ENCODE results near the gene FOLR2.

Gene FOLR2

DNA sequence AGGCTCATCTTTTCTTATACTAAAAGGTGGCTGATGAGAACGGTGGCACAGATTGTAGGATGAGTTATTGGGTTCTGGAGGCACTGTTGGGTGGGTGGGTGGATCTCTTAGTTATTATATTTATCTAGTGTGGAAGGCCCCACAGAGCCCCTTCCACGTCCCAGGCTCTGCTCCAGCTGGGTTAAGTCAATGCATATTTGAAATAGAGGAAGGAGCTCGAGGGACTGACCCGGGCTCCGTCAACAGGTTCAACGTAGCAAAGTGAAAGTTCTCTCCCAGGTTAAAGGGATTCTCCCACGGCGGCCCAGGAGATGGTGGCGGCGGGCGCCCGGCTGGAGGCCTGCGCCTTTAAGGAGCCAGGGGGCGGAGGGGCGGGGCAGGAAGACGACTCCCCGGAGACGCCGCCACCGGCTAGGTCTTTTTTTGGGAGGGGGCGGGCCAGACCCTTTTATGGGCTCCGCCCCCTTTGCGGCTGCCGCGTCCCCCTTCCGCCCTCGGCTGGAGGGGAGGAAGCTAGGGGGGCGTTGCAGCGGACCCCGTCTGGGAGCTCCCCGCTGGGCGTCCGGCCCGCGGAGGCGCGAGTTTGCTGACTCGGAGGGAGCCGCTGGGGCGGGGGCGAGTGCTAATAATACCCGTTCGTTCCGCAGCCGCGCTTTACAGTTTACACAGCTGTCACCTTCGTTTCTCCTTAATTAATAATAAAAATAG, 6.5 kb downstream of the FOLR2 start:
- DNase-seq (ENCODE audit: extremely low spot score): peak; percentile 88
- ChIA-PET POLR2A (interaction anchor here (0.9 to 6.4 kb wide), 7 partner anchors 14 to 240 kb away, joined by 3 to 45 read pairs (median 3); no protein-coding TSS in a partner anchor), CTCF (interaction anchor here (0.6 to 1.9 kb wide), 2 partner anchors 13 to 34 kb away, joined by 4 to 7 read pairs; no protein-coding TSS in a partner anchor)
- TF ChIP-seq, protein P1, sequence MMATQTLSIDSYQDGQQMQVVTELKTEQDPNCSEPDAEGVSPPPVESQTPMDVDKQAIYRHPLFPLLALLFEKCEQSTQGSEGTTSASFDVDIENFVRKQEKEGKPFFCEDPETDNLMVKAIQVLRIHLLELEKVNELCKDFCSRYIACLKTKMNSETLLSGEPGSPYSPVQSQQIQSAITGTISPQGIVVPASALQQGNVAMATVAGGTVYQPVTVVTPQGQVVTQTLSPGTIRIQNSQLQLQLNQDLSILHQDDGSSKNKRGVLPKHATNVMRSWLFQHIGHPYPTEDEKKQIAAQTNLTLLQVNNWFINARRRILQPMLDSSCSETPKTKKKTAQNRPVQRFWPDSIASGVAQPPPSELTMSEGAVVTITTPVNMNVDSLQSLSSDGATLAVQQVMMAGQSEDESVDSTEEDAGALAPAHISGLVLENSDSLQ (IDR thresholded peaks at IDR 0.05): no peak
- TF ChIP-seq FOXK2 (IDR thresholded peaks at IDR 0.05) (no peak), SP1 (IDR thresholded peaks at IDR 0.05) (no peak), FOXM1 (IDR thresholded peaks at IDR 0.05; ENCODE audit: borderline replicate concordance) (no peak; the same call in 1 of the 2 replicates), TARDBP (IDR thresholded peaks at IDR 0.05) (no peak), SUZ12 (IDR thresholded peaks at IDR 0.05) (no peak), FOXA1 (IDR thresholded peaks at IDR 0.05) (no peak), NFRKB (IDR thresholded peaks at IDR 0.05) (no peak), LEF1 (IDR thresholded peaks at IDR 0.05; ENCODE audit: borderline replicate concordance) (no peak), HDGF (IDR thresholded peaks at IDR 0.05; ENCODE audit: borderline replicate concordance) (no peak), ZNF384 (IDR thresholded peaks at IDR 0.05) (no peak), ARNT (IDR thresholded peaks at IDR 0.05) (no peak), L3MBTL2 (conservative IDR thresholded peaks at IDR 0.05) (no peak), BHLHE40 (IDR thresholded peaks at IDR 0.05; ENCODE audit: borderline replicate concordance) (no peak), ELF4 (IDR thresholded peaks at IDR 0.05) (no peak), CTBP1 (IDR thresholded peaks at IDR 0.05; ENCODE audit: borderline replicate concordance) (no peak)

DNA sequence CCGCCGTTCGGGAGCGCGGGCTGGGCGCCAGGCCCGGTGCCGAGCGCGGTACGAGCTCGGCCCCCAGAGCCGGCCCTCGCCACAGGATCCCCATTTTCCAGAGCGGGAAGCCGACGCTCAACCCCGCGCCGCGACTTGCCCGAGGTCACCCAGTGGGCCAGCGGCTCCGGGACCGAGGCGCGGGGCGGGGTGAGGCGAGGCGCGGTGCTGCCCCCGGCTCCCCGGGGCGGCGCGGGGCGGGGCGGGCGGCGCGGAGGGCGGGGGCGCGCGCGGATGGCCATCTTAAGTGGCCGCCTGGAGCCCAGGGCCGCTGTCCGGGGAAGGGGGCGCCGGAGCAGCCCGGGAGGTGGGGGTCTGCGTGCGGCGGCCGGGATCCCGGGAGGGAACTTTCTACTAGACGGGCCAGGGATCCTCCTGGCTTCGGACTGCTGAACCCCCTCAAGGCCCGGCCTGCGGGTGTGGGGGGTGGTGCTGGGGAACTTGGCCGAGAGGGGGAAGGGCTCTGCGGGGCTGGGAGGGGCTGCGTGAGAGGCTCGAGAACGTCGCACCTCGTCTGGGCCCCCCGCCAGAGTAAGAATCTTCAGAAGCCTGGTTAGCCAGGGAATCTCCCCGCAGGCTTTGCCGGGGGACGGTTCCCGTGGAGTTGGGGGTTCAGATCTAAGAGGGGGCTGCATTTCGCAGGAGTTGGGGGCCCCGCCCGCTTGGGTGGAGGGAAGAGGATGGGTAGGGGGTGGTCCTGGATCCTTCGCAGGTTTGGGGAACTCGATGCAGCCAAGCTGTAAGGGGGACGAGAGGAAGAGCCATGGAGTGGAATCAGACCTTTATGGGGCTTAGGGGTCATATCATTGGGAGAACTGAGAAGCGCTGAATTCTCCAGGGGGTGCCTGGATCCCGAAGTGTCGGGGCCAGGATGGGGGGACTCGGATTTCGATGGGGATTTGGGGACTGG, 7.3 kb downstream of the FOLR2 start:
- DNase-seq (ENCODE audit: extremely low spot score): peak; percentile 66
- POLR2A ChIA-PET: interaction anchor here (0.9 to 6.4 kb wide), 7 partner anchors 13 to 241 kb away, joined by 3 to 45 read pairs (median 3); no protein-coding TSS in a partner anchor
- CTCF ChIA-PET: interaction anchor here (0.6 to 1.9 kb wide), 2 partner anchors 12 to 35 kb away, joined by 4 to 7 read pairs; no protein-coding TSS in a partner anchor
- TF ChIP-seq BHLHE40 (IDR thresholded peaks at IDR 0.05; ENCODE audit: borderline replicate concordance) (no peak), NFRKB (IDR thresholded peaks at IDR 0.05) (no peak), L3MBTL2 (conservative IDR thresholded peaks at IDR 0.05) (peak; percentile 40)
- TF ChIP-seq, protein P1 (IDR thresholded peaks at IDR 0.05): peak; percentile 34; the same call in 1 of the 2 replicates

DNA sequence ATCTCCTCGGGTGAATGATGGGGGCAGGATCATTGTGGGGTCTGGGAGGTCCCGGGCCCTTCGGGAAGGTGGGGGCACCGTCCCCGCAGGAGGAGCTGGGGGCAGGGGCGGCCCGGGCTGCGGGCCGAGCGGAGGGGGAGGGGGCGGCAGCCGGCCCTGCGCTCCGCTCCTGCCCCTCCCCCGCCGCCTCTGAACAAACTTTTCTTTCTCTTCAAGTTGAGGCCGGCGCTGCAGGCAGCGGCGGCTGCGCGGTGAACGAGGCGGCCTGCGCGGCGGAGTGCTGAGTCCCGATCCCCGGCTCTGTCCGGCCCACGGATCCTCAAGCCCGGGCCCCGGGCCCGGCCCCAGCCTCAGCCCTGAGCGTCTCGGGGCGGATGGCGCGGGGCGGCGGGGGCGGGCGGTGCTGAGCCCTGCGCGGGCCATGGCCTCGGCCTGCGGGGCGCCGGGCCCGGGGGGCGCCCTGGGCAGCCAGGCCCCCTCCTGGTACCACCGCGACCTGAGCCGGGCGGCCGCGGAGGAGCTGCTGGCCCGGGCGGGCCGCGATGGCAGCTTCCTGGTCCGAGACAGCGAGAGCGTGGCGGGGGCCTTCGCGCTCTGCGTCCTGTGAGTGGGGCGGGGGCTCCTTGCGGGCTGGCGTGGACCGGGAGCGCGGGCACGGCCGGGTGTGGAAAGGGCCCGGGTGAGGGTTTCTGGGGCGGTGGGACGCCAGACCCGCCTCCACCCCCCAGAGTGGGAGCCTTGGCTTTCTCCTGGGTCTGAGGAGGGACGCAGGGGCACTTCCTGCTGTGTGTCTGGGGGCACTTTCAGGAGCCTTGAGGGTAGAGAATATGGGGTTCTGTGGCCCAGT, 8.2 kb downstream of the FOLR2 start, which contains the start of gene INPPL1:
TSS of gene INPPL1 (plus strand) at position 204 of the 847 bp plus-strand sequence. CDS start at position 422, 218 bp downstream.
- peak; percentile 38 for DNase-seq (ENCODE audit: extremely low spot score)
- TF ChIP-seq, protein P1 (IDR thresholded peaks at IDR 0.05): no peak
- TF ChIP-seq FOXK2 (IDR thresholded peaks at IDR 0.05) (no peak), LEF1 (IDR thresholded peaks at IDR 0.05; ENCODE audit: borderline replicate concordance) (no peak; the same call in 1 of the 2 replicates), HDGF (IDR thresholded peaks at IDR 0.05; ENCODE audit: borderline replicate concordance) (no peak), SP1 (IDR thresholded peaks at IDR 0.05) (no peak), FOXA1 (IDR thresholded peaks at IDR 0.05) (no peak), BHLHE40 (IDR thresholded peaks at IDR 0.05; ENCODE audit: borderline replicate concordance) (no peak), ZNF384 (IDR thresholded peaks at IDR 0.05) (no peak), L3MBTL2 (conservative IDR thresholded peaks at IDR 0.05) (no peak), CTBP1 (IDR thresholded peaks at IDR 0.05; ENCODE audit: borderline replicate concordance) (no peak), ARNT (IDR thresholded peaks at IDR 0.05) (no peak), TARDBP (IDR thresholded peaks at IDR 0.05) (no peak), NFRKB (IDR thresholded peaks at IDR 0.05) (no peak), FOXM1 (IDR thresholded peaks at IDR 0.05; ENCODE audit: borderline replicate concordance) (no peak), SUZ12 (IDR thresholded peaks at IDR 0.05) (no peak), ELF4 (IDR thresholded peaks at IDR 0.05) (no peak)
- CTCF ChIA-PET: interaction anchor here (1.6 kb wide), 1 partner anchor 13 kb away, joined by 5 read pairs; no protein-coding TSS in a partner anchor
- POLR2A ChIA-PET: interaction anchor here (0.6 to 6.4 kb wide), 3 partner anchors 12 to 35 kb away, joined by 3 to 45 read pairs (median 11); no protein-coding TSS in a partner anchor

DNA sequence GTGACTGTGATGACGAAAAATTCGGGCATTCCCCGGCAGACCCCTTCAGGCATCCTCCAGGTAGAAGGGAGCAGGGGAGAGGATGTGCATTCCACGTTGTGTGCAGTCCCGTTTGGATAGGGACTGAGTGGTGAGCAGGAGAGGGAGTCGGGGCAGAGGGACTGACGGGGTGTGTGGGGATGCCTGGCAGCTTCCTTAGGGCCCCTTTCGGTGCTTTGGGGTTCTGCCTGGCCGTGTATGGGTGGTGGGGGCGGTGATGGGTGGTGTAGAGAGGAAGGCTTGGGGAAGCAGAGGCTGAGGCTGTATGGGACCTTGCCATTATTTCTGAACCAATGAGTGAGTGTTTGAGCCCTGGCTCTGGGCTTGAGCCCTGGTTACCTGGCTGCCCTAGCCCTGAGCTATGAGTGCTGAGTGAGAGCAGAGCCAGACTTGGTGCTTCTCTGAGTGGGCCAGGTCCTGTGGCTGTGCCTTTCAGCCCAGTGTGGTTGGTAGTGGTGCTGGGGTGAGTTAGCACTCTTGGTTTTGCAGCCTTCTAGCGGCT, 8.9 kb downstream of the FOLR2 start:
- no peak for DNase-seq (ENCODE audit: extremely low spot score)
- no peak for TF ChIP-seq SP1 (IDR thresholded peaks at IDR 0.05)
- TF ChIP-seq FOXM1 (IDR thresholded peaks at IDR 0.05; ENCODE audit: borderline replicate concordance): no peak
- no peak for TF ChIP-seq LEF1 (IDR thresholded peaks at IDR 0.05; ENCODE audit: borderline replicate concordance)
- no peak for TF ChIP-seq ARNT (IDR thresholded peaks at IDR 0.05)
- no peak for TF ChIP-seq BHLHE40 (IDR thresholded peaks at IDR 0.05; ENCODE audit: borderline replicate concordance)
- TF ChIP-seq NFRKB (IDR thresholded peaks at IDR 0.05): no peak
- no peak for TF ChIP-seq FOXK2 (IDR thresholded peaks at IDR 0.05)
- TF ChIP-seq CTBP1 (IDR thresholded peaks at IDR 0.05; ENCODE audit: borderline replicate concordance): no peak
- TF ChIP-seq HDGF (IDR thresholded peaks at IDR 0.05; ENCODE audit: borderline replicate concordance): no peak
- no peak for TF ChIP-seq L3MBTL2 (conservative IDR thresholded peaks at IDR 0.05)
- no peak for TF ChIP-seq SUZ12 (IDR thresholded peaks at IDR 0.05)
- TF ChIP-seq FOXA1 (IDR thresholded peaks at IDR 0.05): no peak
- no peak for TF ChIP-seq ZNF384 (IDR thresholded peaks at IDR 0.05)
- TF ChIP-seq TARDBP (IDR thresholded peaks at IDR 0.05): no peak
- TF ChIP-seq ELF4 (IDR thresholded peaks at IDR 0.05): no peak
- TF ChIP-seq, protein P1 (IDR thresholded peaks at IDR 0.05): no peak
- ChIA-PET POLR2A (interaction anchor here (2.6 to 6.4 kb wide), 2 partner anchors 11 to 35 kb away, joined by 11 to 45 read pairs; no protein-coding TSS in a partner anchor), CTCF (interaction anchor here (1.6 kb wide), 1 partner anchor 13 kb away, joined by 5 read pairs; no protein-coding TSS in a partner anchor)

Data from HEK293T (cell line).